Choroid plexus epithelial cell (primary cell): ENCODE data around the gene CCT3.

Source experiments
- DNase-seq: peaks from one replicate; pipeline ENCODE4 v3.0.0-alpha.2; 2010; ENCODE audit warnings: low read depth
- H3K4me3 ChIP-seq: 2 replicates; pipeline ENCODE4 v1.5.1; 2011; ENCODE audit warnings: low read depth, mild to moderate bottlenecking, control low read depth, low read length, moderate library complexity
- TF ChIP-seq, protein P1 (sequence below): conservative IDR thresholded peaks from 2 replicates; pipeline ENCODE4 v1.5.1; 2011; ENCODE audit warnings: low read depth, mild to moderate bottlenecking, control low read depth, inconsistent platforms, low read length, moderate library complexity

The CCT3 gene

DNA sequence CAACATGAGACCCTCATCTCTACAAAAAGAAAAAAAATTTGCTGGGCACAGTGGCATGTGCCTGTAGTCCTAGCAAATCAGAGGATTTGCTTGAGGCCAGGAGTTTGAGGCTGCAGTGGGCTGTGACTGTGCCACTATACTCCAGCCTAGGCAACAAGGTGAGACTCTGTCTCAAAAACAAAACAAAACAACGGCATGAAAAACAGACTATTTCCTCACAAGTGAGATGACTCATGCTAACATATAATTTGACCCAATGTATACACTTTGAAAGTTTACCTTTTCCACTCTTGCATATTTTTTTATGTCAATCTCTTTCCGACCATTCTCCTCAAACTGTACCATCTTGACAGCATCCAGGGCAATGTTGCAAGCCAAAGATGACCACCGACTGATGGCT is 17.5 kb downstream of the CCT3 start:
- TF ChIP-seq, protein P1, sequence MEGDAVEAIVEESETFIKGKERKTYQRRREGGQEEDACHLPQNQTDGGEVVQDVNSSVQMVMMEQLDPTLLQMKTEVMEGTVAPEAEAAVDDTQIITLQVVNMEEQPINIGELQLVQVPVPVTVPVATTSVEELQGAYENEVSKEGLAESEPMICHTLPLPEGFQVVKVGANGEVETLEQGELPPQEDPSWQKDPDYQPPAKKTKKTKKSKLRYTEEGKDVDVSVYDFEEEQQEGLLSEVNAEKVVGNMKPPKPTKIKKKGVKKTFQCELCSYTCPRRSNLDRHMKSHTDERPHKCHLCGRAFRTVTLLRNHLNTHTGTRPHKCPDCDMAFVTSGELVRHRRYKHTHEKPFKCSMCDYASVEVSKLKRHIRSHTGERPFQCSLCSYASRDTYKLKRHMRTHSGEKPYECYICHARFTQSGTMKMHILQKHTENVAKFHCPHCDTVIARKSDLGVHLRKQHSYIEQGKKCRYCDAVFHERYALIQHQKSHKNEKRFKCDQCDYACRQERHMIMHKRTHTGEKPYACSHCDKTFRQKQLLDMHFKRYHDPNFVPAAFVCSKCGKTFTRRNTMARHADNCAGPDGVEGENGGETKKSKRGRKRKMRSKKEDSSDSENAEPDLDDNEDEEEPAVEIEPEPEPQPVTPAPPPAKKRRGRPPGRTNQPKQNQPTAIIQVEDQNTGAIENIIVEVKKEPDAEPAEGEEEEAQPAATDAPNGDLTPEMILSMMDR: no peak
- DNase-seq: no peak
- H3K4me3 ChIP-seq: no peak overlapping the region

- TF ChIP-seq, protein P1: peak; percentile 63
- no peak overlapping the region for H3K4me3 ChIP-seq
- peak; percentile 65 for DNase-seq
Measured at GRCh38 chr1:156319664-156320063, 18.4 kb downstream of the CCT3 start.

DNA sequence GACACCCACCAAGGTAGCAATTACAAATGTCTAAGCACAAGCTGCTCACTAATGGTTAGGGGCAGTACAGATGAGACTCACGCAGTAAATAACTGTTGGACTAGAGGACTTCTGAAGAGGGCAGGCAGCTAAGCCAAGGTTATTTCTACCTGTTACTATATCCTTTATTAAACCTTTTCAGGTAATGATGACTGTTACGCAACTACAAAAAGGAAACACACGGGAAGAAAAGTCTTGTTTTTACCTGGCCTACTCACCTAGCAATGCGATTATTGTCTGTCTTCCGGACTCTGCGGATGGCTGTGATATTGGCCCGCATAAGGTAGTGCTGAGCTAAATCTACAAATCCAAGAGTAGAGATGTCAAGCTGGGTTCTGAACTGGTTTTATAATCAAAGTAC is 21.2 kb downstream of the CCT3 start:
- DNase-seq: no peak
- TF ChIP-seq, protein P1: no peak
- H3K4me3 ChIP-seq: no peak overlapping the region

- DNase-seq: peak; percentile 44
- TF ChIP-seq, protein P1: no peak
- no peak overlapping the region for H3K4me3 ChIP-seq
Measured at GRCh38 chr1:156310962-156311361, 27.1 kb downstream of the CCT3 start.

DNA sequence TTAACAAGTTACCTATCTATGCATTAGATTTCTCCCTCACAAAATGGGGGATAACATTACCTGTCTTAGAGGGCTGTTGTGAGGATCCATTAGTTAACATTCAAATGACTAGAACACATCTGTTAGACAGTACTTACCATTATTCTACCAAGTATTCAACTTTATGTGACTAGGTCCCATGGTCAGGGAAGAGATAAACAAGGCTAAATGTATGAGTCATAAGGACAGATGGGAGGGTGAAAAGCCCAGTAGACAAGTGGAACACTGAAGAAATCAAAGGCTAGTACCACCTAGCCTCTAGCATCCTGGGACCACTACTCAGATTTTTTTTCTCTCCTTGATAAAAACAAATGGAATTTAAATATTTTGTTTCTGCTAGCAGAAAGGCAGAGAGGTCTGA is 30.0 kb downstream of the CCT3 start:
- DNase-seq: peak; percentile 70
- H3K4me3 ChIP-seq: no peak overlapping the region
- TF ChIP-seq, protein P1: no peak

DNA sequence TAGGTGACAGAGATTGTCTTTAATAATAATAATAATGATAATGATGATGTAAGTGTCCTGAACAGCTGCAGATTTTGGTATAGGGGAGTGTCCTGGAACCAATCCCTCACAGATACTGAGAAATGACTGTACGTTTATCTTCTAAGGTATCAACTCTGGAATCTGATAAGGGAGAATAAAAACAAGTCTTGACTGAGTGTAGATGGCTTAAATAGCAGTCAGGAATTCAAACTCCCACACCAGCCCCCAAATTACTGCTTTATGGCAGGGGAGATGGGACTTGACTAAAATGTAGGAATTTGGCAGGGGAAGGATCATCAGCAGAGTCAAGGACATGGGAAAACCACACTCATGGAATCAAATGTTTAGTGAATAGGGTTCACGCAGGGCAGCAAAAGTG is 32.9 kb downstream of the CCT3 start:
- TF ChIP-seq, protein P1: no peak
- no peak overlapping the region for H3K4me3 ChIP-seq
- no peak for DNase-seq

DNA sequence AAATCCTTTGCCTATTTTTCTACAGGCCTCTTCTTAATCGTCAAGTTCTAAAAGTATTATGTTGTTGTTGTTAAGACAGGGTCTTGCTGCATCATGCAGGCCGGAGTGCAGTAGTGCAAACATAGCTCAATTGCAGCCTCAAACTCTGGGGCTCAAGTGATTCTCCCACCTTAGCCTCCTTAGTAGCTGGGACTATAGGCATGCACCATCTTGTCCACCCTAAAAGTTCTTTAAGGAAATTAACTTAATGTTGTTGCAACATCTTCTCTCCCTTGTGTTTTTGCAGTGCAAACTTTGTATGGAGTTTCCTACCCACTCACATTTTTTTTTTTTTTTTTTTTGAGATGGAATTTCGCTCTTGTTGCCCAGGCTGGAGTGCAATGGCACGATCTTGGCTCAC is 34.9 kb downstream of the CCT3 start:
- DNase-seq: no peak
- H3K4me3 ChIP-seq: no peak overlapping the region
- TF ChIP-seq, protein P1: no peak
